ENCODE data around the gene LCN15.

DNA sequence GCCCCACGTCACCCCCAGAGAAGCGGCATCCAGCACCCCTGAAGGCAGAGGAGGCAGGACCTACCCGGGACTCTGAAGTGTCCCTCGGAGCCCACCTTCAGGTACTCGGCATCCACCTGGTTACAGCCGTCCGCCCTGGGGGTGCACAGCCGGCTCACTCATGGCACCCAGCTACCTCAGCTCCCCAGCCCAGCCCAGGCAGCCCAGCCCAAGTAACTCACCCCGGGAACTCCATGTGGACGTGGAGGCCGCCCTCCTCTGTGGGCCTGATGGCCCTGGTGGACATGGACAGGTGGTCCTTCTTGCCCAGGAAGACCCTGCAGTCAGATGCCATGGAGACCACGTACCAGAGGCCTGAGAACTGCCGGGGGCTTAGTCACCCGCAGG, 676 bp downstream of the LCN15 start:
- TF ChIP-seq, protein P1, sequence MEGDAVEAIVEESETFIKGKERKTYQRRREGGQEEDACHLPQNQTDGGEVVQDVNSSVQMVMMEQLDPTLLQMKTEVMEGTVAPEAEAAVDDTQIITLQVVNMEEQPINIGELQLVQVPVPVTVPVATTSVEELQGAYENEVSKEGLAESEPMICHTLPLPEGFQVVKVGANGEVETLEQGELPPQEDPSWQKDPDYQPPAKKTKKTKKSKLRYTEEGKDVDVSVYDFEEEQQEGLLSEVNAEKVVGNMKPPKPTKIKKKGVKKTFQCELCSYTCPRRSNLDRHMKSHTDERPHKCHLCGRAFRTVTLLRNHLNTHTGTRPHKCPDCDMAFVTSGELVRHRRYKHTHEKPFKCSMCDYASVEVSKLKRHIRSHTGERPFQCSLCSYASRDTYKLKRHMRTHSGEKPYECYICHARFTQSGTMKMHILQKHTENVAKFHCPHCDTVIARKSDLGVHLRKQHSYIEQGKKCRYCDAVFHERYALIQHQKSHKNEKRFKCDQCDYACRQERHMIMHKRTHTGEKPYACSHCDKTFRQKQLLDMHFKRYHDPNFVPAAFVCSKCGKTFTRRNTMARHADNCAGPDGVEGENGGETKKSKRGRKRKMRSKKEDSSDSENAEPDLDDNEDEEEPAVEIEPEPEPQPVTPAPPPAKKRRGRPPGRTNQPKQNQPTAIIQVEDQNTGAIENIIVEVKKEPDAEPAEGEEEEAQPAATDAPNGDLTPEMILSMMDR (IDR thresholded peaks at IDR 0.05): no peak
- no peak for TF ChIP-seq POLR2AphosphoS5 (IDR thresholded peaks at IDR 0.05)

Measured in breast epithelium (tissue), 3 donors.